Uterus (tissue), 2 donors: ENCODE results near the gene MUC22.

ENCODE experiments used
- POLR2A ChIP-seq, 2 donors: fragments of 450-650 bp; IDR thresholded peaks; one replicate each; pipeline ENCODE4 v1.6.1; 2016; ENCODE audit warnings: antibody characterized with exemption in 2 of 2, mild to moderate bottlenecking in 1 of 2, moderate library complexity in 1 of 2
- TF ChIP-seq, protein P1 (sequence below), 4 experiments: fragments of 200-600 bp in 2 of 4; fragments of 450-650 bp in 2 of 4; sonication (generic) in 2 of 4; IDR thresholded peaks; one replicate each; pipeline ENCODE4 v1.5.1; 2016 to 2019; ENCODE audit warnings: antibody characterized with exemption in 4 of 4, mild to moderate bottlenecking in 2 of 4, moderate library complexity in 1 of 4

DNA sequence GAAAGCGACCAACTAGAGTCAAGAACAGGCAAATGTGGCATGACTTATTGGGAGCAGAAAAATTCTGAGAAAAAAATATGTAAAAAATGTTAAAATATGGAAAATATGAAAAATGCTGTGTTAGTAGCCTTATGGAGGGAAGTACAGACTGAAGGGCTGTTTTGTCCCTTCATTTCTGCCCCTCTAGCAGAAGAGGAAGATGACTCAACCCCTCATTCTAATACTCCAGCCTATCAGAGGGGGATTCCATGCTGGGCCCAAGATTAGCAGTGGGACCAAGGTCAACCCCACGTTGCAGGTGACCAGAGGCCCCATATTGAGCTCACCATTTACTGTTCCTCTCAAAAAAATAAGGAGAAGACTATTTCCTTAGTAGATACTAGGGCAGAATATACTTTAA lies 18.4 kb upstream of the MUC22 start:
- TF ChIP-seq, protein P1, sequence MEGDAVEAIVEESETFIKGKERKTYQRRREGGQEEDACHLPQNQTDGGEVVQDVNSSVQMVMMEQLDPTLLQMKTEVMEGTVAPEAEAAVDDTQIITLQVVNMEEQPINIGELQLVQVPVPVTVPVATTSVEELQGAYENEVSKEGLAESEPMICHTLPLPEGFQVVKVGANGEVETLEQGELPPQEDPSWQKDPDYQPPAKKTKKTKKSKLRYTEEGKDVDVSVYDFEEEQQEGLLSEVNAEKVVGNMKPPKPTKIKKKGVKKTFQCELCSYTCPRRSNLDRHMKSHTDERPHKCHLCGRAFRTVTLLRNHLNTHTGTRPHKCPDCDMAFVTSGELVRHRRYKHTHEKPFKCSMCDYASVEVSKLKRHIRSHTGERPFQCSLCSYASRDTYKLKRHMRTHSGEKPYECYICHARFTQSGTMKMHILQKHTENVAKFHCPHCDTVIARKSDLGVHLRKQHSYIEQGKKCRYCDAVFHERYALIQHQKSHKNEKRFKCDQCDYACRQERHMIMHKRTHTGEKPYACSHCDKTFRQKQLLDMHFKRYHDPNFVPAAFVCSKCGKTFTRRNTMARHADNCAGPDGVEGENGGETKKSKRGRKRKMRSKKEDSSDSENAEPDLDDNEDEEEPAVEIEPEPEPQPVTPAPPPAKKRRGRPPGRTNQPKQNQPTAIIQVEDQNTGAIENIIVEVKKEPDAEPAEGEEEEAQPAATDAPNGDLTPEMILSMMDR (IDR thresholded peaks at IDR 0.05): no peak
- TF ChIP-seq POLR2A (IDR thresholded peaks at IDR 0.05): no peak
